Fibroblast of villous mesenchyme (primary cell): ENCODE results near the gene ORC4. TPM values are rescaled to one million over a fixed set of nuclear protein-coding genes. Genes with fewer than 3 reads are reported as not detected.

Experiments
- DNase-seq: peaks from one replicate; pipeline ENCODE4 v3.0.0-alpha.2; 2010; ENCODE audit warnings: low read depth
- H3K4me3 ChIP-seq: 2 replicates; pipeline ENCODE4 v1.5.1; 2011; ENCODE audit warnings: low read depth, mild to moderate bottlenecking, low read length
- total RNA-seq: library from RNA; depleted of rRNA; stranded (reverse); fragments of >200 nt; gene quantifications from 2 replicates; pipeline ENCODE4 v1.2.3, GENCODE V29; 2012
- TF ChIP-seq, protein P1 (sequence below): IDR thresholded peaks from 2 replicates; pipeline ENCODE4 v1.5.1; 2012; ENCODE audit warnings: low read depth, mild to moderate bottlenecking, low read length; ENCODE audit not compliant: insufficient read depth

Gene ORC4
- total RNA-seq, 1 donor = 40.6 TPM

- TF ChIP-seq, protein P1, sequence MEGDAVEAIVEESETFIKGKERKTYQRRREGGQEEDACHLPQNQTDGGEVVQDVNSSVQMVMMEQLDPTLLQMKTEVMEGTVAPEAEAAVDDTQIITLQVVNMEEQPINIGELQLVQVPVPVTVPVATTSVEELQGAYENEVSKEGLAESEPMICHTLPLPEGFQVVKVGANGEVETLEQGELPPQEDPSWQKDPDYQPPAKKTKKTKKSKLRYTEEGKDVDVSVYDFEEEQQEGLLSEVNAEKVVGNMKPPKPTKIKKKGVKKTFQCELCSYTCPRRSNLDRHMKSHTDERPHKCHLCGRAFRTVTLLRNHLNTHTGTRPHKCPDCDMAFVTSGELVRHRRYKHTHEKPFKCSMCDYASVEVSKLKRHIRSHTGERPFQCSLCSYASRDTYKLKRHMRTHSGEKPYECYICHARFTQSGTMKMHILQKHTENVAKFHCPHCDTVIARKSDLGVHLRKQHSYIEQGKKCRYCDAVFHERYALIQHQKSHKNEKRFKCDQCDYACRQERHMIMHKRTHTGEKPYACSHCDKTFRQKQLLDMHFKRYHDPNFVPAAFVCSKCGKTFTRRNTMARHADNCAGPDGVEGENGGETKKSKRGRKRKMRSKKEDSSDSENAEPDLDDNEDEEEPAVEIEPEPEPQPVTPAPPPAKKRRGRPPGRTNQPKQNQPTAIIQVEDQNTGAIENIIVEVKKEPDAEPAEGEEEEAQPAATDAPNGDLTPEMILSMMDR = no peak
- no peak for DNase-seq
- H3K4me3 ChIP-seq = no peak overlapping the region
These were observed 96.7 kb downstream of the ORC4 start for GRCh38 chr2:147923846-147924245.

- TF ChIP-seq, protein P1 = no peak
- H3K4me3 ChIP-seq = no peak overlapping the region
- no peak for DNase-seq
These were observed 103.4 kb downstream of the ORC4 start for GRCh38 chr2:147917161-147917560.

DNA sequence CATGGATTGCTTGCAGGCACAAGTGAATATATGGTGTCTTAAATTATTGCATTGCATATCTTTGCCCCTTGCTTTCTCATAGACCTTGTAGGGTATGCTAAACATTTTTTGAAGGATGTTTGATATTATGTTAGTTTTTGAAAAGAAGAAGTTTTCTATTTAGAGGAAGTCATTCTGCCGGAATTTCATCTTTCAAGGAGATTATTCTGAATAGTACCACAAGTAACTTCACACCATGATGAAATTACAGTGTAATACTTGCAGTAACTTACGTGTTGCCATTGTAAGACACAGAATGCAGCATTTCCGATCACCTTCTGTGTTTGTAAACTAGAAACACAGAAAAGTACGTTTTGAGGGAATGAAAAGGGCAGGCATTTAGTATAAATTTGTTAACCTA is 103.8 kb downstream of the ORC4 start:
- no peak for DNase-seq
- H3K4me3 ChIP-seq = no peak overlapping the region
- TF ChIP-seq, protein P1 = no peak

DNA sequence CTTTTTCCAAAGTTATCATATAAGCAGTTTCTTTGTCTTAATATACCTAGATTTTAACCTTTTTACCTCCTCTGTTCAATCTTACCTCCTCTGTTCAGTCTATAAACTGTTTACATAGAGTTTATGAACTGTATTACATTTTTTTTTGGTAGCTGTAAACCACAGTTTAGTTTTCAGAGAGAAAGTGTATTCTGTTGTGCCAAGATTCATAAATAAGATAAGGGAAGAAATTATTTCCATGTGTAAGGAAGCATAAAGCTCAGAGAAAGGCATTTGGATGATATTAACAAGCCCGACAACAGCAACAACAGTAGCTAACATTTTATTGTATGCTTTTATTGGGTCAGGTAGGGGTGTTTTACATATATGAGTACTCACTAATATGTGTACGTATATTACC is 104.5 kb downstream of the ORC4 start:
- no peak for DNase-seq
- TF ChIP-seq, protein P1 = no peak
- H3K4me3 ChIP-seq = no peak overlapping the region

DNA sequence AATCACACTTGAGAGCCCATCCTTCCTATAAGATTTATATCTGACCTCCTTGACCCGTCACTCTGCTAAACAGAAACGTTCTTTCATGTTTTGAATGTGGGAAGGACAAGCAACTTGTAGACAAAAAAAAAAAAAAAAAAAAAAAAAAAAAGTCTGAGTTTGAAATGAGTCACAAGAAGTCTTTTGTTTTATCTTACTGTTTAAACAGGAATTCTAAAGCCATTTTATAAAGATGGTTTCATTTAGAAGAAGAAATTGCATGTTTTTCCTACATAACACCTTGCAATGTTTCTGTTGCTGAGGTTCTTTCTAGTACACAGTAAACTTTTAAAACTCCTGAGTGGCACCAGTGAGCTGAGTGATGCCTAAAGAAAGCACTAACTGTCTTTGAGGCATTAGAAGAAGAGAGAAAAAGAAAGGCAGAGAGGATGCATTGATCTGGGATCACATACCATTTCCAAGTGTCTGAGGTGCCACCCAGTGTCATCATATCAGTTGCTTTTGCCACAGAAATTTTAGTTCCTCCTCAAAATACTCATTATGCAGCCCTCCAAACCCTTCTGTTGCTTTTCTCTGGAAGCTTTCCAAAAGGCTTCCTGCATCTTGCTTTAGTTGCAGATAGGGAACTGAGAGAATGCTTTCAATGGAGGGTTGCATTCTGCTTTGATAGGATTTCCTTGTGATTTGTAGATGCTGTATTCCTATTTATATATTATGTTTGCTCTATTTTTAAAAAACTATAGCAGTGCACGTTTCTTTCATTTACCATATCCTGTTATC is 106.6 kb downstream of the ORC4 start:
- H3K4me3 ChIP-seq = no peak overlapping the region
- no peak for DNase-seq
- TF ChIP-seq, protein P1 = no peak

- DNase-seq = peak; percentile 83
- TF ChIP-seq, protein P1 = peak; percentile 65
- H3K4me3 ChIP-seq = no peak overlapping the region
These were observed 109.5 kb downstream of the ORC4 start for GRCh38 chr2:147910990-147911473.

DNA sequence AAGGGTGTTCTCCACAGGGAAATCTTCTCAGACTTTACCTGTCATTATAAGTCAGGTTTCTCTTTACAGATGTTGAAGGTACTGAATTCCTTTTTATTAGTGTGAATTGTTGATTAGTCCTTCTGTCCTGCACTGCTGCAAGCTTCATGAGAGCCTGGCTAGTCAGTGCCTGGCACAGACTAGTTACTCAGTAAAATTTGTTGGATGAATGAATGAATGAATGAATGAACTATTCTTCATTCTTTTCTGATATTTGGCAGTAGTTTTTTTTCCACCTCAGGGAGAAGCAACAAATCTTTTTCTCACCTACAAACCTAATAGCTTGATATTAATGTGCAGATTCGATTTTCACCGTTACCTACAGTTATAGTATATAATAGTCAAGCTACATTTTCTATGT is 111.4 kb downstream of the ORC4 start:
- TF ChIP-seq, protein P1 = no peak
- DNase-seq = no peak
- no peak overlapping the region for H3K4me3 ChIP-seq
